Measurements from ENCODE around the gene CADM1. TPM values are rescaled to one million over a fixed set of nuclear protein-coding genes. Genes with fewer than 3 reads are reported as not detected.
"Not testable (repeated sequence)": the region's sequence is repeated elsewhere in the genome, so short reads cannot be mapped to it uniquely, and the experiment has no call there.

The CADM1 gene
- total and polyA plus RNA-seq, 10 donors: 1.4 to 18.8 (median 10.4) TPM

DNA sequence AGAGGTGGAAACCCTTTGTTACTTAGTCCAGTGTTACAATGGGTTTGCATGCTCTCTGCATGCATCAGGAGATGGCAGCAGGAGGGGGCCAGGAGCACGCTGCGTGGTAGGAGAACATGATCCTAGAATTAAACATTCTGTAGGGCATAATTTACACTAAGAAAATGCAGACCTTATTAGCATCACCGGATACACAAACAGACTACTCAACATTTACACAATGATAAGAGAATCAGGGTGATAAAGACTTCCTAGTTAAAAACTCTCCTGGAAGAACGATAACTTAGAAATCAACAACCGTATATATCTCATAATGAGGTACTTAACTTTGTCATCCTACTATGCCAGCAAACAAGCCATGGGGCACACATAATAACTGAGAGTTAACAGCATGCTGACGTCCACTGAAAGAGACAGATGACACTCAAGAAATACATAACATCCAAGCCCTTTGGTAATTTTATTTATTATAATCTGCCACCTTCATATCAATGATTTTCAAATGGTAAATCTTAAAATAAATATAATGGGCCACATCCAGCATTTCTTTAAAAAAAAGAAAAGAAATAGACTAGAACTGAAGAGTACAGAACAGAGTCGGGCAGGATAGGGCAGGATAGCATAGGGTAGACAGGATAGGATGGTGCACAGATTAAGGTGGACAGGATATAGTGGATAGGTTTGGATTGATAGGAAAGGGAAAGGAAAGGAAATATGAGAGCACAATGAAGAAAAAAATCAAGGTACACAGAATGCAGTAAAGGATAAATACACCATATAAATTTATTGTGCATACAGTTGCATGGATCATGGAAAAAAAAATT is 27.5 kb downstream of the CADM1 start:
- DNase-seq: no peak
- TF ChIP-seq, protein P1, sequence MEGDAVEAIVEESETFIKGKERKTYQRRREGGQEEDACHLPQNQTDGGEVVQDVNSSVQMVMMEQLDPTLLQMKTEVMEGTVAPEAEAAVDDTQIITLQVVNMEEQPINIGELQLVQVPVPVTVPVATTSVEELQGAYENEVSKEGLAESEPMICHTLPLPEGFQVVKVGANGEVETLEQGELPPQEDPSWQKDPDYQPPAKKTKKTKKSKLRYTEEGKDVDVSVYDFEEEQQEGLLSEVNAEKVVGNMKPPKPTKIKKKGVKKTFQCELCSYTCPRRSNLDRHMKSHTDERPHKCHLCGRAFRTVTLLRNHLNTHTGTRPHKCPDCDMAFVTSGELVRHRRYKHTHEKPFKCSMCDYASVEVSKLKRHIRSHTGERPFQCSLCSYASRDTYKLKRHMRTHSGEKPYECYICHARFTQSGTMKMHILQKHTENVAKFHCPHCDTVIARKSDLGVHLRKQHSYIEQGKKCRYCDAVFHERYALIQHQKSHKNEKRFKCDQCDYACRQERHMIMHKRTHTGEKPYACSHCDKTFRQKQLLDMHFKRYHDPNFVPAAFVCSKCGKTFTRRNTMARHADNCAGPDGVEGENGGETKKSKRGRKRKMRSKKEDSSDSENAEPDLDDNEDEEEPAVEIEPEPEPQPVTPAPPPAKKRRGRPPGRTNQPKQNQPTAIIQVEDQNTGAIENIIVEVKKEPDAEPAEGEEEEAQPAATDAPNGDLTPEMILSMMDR (IDR thresholded peaks at IDR 0.05 in 8 of 11, conservative IDR thresholded peaks at IDR 0.05 in 3 of 11): no peak
- TF ChIP-seq POLR2A (IDR thresholded peaks at IDR 0.05) (no peak), POLR2AphosphoS5 (IDR thresholded peaks at IDR 0.05) (no peak)
- Histone ChIP-seq H3K27ac (no peak overlapping the region), H3K27me3 (replicated peaks in 1 of 7) (no peaks in the 10 kb centered on the region), H3K36me3 (no peaks in the 10 kb centered on the region), H3K9me3 (peaks cover 0 to 6% (median 0%) of the 10 kb centered on the region in 8 donors), H3K4me1 (no peaks in the 10 kb centered on the region), H3K4me3 (no peak overlapping the region)
- WGBS, 5 donors: 66 to 81% (median 71%) methylated on average over 7 of the region's 7 CpGs
- intact Hi-C loops (cut with DNase I; ENCODE audit: low total_unique reads): no loop called here

DNA sequence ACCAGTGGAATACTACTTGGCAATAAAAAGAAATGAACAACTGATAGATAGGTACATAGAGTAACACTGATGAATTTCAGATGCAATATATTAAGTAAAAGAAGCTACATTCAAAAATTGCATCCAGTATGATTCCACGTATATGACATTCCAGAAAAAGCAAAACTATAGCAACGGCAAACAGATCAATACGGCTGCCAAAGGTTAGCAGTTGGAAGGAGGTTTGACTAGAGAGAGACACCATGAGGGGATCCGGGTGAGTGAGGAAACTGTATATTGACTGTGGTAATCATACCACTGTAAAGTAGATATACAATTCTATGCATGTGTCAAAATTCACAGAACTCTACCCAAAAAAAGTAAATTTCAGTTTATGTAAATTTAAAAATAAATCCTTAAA is 28.7 kb downstream of the CADM1 start:
- TF ChIP-seq POLR2A (IDR thresholded peaks at IDR 0.05) (no peak), POLR2AphosphoS5 (IDR thresholded peaks at IDR 0.05) (no peak)
- TF ChIP-seq, protein P1 (IDR thresholded peaks at IDR 0.05 in 8 of 11, conservative IDR thresholded peaks at IDR 0.05 in 3 of 11): no peak
- WGBS, 5 donors: 89 to 97% (median 93%) methylated on average over 4 of the region's 4 CpGs
- Histone ChIP-seq H3K36me3 (no peaks in the 10 kb centered on the region), H3K4me3 (no peak overlapping the region), H3K27ac (no peak overlapping the region), H3K9me3 (peaks cover 0 to 6% (median 0%) of the 10 kb centered on the region in 8 donors), H3K27me3 (replicated peaks in 1 of 7) (no peaks in the 10 kb centered on the region), H3K4me1 (no peaks in the 10 kb centered on the region)
- DNase-seq: no peak
- intact Hi-C loops (cut with DNase I; ENCODE audit: low total_unique reads): no loop called here

DNA sequence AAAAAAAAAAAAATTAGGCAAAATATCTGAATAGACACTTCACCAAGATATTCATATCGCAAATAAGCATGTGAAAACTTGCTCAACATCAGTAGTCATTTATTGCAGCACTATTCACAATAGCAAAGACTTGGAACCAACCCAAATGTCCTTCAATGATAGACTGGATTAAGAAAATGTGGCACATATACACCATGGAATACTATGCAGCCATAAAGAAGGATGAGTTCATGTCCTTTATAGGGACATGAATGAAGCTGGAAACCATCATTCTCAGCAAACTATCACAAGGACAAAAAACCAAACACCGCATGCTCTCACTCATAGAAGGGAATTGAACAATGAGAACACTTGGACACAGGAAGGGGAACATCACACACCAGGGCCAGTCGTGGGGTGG is 29.9 kb downstream of the CADM1 start:
- DNase-seq; H3K9me3 ChIP-seq; H3K36me3 ChIP-seq; H3K27me3 ChIP-seq (replicated peaks in 1 of 7); intact Hi-C loops (cut with DNase I; ENCODE audit: low total_unique reads); H3K4me1 ChIP-seq; H3K27ac ChIP-seq; H3K4me3 ChIP-seq: not testable (repeated sequence)
- 78 to 94% (median 80%) methylated on average over 3 of the region's 3 CpGs for WGBS, 5 donors

DNA sequence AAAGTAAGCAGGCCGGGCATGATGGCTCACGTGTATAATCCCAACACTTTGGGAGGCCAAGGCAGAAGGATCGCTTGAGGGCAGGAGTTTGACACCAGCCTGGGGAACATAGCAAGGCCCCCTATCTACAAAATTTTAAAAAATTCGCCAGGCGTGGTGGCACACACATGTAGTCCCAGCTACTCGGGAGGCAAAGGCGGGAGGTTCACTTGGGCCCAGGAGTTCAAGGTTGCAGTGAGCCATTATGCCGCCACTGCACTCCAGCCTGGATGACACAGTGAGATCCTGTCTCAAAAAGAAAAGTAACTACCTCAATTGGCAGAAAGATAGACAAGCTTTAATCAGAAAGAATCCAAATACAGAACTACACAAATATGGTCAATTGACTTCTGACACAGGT is 31.0 kb downstream of the CADM1 start:
- Histone ChIP-seq H3K4me1 (no peaks in the 10 kb centered on the region), H3K9me3 (peaks cover 0 to 6% (median 0%) of the 10 kb centered on the region in 8 donors), H3K27me3 (replicated peaks in 1 of 7) (no peaks in the 10 kb centered on the region), H3K27ac (no peak overlapping the region), H3K36me3 (no peaks in the 10 kb centered on the region), H3K4me3 (no peak overlapping the region)
- DNase-seq: no peak
- no peak for TF ChIP-seq POLR2A (IDR thresholded peaks at IDR 0.05)
- TF ChIP-seq POLR2AphosphoS5 (IDR thresholded peaks at IDR 0.05): no peak
- TF ChIP-seq, protein P1 (IDR thresholded peaks at IDR 0.05 in 8 of 11, conservative IDR thresholded peaks at IDR 0.05 in 3 of 11): no peak
- 93 to 97% (median 96%) methylated on average over 8 of the region's 8 CpGs for WGBS, 5 donors
- intact Hi-C loops (cut with DNase I; ENCODE audit: low total_unique reads): no loop called here
